Raji (cell line): ENCODE measurements around the gene TBC1D9B.

Experiments
- POLR2A ChIP-seq: IDR thresholded peaks from 2 replicates; pipeline ENCODE4 v1.6.1; 2011; ENCODE audit warnings: low read depth, low read length, control low read depth; ENCODE audit not compliant: insufficient read depth

The TBC1D9B gene

DNA sequence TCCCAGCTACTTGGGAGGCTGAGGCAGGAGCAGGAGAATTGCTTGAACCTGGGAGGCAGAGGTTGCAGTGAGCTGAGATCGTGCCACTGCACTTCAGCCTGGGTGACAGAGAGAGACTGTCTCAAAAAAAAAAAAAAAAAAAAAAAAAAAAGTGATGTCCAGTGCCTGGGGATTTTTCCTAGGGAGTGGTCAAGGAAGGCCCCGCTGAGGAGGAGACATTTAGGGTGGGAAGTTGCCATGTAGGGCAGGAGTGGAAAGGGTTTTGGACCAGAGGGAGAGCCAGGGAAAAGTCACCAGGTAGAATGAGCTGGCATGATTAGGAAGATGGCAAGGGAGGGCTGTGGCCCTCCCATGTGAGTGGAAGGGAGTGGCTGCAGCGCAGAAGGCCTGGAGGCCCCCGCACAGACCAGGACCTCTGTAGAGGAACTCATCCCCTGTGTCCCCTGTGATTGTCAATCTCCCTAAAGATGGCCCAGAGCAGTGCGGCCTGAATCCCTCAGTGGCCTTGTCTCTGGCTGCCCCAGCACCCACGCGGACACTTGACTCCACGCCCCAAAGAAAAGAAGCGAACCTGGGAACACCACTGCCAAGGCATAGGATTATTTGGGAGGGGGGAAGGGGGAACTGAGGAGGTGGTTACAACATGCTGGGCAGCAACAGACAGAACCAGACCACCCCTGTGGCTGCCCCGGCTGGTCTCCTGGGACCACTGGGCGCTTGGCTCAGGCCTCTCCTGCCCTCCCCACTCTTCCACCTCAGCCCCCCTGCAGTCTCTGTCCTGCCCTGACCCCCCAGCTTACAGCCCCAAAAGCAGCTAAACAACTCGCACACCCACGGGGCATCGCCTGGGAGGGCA is 89.6 kb downstream of the TBC1D9B start:
- no peak for TF ChIP-seq POLR2A

DNA sequence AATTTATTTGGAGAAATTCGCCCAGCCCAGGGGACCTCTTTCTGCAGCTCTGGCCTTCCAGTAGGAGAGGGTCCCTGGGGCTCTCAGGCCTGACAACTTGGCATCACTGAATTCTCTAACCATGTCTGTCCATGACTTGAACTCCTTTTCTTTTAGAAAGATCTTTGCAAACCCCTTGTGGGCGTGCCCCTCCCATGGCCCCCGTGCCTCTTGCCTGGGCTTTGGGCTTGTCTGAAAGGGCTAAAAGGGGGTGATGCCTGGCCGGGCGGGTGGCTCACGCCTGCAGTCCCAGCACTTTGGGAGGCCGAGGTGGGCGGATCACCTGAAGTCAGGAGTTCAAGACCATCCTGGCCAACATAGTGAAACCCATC is 90.2 kb downstream of the TBC1D9B start:
- TF ChIP-seq POLR2A, result no peak

DNA sequence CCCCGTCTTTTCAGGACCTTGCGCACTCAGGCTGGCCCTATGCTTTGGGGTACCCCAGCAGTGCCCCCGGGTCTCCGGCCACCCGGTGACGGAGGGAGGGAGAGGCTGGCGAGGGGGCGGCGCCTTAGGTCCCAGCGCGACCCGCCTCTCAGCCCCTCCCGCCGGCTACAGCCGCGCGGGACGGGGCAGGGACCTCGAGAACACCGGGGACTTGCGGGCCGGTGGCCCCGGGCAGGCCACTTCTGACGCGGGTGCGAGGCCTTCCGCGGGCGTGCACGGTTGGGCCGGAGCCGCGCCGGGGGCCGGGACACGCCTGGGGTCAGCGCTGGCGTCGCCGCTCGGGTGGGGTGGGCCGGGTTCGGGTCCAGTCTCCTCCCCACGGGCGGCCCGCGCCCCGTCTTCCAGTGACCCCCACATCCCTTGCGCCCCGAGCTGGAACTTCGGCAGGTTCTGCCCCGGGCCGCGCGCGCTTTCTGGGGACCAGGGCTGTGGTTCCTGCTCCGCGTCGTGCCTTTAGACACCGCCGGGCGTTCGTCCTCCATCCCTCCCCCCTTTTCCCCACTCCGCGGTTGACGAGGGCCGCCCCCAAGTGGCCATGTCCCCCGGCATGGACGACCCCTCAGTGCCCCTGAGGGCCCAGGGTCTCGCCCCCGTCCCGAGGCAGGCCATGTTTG is 90.8 kb downstream of the TBC1D9B start:
- no peak for TF ChIP-seq POLR2A

DNA sequence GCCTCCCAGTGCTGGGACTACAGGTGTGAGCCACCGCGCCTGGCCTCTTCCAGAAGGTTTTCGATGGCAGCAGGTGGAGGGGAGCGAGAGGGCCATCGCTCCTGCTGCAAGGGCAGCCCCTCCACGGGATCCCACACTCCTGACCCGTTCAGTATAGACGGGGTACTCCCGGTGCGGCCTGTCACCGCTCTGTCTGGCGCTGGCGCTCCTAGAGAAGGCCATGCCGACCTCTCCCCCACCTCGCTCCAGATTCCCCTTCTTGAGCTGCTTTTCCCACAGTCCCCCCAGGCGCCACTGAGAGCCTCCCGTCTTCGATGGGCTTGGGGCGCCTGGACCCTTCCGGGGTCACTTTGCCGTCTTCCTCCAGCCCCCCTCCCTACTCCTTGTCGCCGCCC is 91.3 kb downstream of the TBC1D9B start:
- TF ChIP-seq POLR2A, result no peak

DNA sequence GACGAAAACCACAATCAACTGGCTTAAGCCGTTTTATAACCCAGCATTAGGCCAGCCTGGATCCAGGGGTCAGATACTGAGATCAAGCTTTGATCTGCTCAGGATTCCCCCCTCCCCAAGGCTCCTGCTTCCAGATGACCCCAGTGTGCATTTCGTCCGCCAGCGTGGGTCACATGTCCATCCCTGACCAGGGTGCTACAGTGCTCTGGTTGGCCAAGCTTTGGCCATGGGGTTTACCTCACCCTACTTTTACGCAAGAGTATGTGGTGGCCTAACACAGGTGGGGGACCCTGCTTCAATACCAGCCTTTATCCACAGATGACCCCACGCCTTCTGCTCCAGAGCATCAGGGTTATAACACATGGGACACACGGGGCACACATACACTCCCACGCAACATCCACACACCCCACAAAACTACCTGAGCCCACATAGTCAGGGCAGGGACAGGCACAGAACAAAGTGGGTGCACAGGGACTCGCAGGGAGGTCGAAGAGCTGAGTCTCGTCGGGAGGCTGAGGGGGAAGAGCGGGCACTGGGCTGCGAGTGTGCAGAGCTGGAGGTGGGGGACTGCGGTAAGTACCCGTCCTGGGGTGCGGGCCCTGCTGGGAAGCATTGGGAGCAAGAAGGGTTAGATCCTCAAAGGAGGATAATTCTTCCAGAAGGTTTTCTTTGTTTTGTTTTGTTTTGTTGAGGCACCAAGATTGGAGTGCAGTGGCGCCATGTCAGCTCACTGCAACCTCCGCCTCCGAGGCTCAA is 92.0 kb downstream of the TBC1D9B start:
- TF ChIP-seq POLR2A, result no peak

DNA sequence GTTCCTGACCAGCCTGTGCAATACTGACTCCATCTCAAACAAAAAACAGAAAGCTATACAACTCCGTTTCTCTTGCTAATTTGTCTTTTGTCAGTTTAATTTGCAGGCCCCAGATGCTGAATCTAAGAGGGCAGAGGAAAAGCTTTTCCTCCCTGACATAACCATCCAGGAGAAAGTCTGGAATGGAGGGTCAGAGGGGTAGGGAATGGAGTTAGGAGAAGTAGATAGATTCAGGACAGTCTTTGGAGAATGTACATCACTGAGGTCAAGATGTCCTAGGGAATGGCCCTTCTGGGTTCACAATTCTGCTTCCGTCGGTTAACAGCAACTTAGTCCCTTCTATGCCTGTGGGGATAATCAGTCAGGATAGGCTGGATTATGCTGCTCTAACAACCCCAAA is 93.6 kb downstream of the TBC1D9B start:
- no peak for TF ChIP-seq POLR2A

DNA sequence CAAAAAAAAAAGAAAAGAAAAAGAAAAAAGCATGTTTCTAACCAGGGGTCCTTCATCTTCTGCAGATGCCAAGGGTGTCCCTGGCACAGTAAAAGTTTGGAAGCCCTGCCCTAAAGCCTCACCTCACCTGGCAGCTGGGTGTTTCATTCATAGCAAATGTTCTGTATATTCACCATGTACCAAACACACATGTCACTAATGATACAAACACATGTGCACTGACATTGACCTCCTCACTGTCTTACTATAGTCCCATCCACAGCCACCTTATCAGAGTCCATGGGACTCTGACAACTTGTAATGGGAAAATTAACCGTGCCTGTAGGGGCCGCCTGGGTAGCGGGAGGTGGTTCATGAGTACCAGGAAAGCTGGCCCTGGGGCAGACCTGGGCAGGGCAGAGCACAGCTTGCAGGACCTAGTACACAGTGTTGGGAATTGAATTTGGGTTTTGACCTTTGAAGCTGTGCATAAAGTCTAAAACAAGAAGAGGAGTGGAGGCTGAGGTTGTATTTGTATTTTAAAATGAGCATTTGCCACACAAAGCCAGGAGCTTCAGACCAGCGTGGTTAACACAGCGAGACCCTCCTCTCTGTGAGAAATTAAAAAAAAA is 94.6 kb downstream of the TBC1D9B start:
- TF ChIP-seq POLR2A, result no peak

DNA sequence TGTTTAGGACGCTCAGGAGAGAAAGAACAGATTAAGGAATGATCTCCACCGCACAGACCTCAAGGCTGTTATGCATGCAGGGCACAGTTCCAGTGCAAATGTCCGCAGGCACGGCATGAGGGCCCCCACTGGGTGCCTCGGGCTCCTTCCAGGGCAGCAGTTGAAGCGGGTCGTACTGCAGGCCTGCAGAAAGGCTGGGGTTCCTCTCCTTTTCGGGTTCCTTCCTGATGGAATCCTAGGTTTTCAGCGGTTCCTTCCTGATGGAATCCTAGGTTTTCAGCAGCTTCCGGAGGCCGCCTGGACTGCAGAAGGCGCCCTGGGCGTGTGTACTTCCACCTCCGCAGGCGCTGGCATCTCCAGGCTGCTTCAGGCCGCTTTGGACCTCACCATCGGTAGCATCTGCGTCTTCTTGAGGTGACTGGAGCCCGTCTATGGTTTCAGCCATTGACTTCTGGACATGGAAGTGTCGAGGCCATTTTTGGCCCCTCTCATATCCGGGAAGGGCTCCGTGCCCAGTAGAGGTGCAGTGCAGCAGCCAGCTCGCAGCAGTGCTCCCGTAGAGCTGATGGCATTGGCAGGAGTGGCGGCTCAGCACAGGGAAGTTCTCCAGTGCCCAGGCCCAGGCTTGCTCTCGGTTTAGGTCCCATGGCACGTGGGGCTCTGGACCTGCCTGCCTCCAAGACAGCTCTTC is 95.4 kb downstream of the TBC1D9B start:
- no peak for TF ChIP-seq POLR2A
